ENCODE data around the gene ZSWIM4. TPM values are rescaled to one million over a fixed set of nuclear protein-coding genes. Genes with fewer than 3 reads are reported as not detected.

The ZSWIM4 gene
- total and polyA plus RNA-seq, 10 donors = 1.5 to 14.8 (median 7.7) TPM

DNA sequence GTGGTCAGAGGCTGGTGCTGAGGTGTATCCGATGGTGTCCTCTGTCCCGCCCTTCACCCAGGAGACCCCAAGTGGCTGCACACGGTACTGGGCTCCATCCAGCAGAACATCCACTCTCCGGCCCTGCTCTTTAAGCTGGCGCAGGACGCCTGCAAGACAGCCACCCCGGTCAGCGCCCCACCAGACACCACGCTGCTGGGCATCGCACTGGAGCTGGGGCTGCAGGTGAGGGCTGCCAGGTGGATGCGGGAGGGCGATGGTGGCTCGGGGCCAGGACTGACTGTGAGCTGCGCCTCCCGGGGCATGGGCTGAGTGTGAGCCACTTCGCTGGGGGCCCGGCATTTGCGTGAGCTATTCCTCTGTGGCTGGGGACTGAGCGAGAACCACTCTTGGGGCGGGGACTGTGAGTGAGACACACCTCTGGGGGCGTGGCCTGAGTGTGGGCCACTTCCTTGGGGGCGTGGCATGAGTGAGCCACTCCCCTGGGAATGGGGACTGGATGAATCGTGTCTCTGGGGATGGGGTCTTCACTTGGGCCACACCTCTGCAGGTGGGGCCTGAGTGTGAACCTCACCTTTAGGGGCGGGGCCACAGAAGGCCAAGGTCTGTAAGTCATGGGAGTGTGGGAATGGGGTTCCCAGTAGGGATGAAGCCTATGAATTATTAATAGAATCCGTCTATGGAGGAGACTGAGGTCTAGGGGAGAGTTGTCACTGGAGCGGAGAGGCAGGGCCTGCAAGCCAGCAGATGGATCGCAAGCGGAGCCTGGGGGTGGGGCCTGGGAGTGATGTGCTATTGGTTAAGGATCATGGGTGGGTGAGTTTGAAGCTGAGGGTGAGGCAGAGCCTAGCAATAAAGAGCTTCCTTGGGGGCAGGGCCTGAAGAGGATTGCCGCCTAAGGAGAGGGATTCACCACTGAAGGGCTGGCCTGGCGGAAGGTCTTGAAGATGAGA lies 30.5 kb downstream of the ZSWIM4 start:
- TF ChIP-seq POLR2A (IDR thresholded peaks at IDR 0.05) (no peak), POLR2AphosphoS5 (IDR thresholded peaks at IDR 0.05) (peak in 2 of 3 donors; percentile 22 to 60)
- TF ChIP-seq, protein P1, sequence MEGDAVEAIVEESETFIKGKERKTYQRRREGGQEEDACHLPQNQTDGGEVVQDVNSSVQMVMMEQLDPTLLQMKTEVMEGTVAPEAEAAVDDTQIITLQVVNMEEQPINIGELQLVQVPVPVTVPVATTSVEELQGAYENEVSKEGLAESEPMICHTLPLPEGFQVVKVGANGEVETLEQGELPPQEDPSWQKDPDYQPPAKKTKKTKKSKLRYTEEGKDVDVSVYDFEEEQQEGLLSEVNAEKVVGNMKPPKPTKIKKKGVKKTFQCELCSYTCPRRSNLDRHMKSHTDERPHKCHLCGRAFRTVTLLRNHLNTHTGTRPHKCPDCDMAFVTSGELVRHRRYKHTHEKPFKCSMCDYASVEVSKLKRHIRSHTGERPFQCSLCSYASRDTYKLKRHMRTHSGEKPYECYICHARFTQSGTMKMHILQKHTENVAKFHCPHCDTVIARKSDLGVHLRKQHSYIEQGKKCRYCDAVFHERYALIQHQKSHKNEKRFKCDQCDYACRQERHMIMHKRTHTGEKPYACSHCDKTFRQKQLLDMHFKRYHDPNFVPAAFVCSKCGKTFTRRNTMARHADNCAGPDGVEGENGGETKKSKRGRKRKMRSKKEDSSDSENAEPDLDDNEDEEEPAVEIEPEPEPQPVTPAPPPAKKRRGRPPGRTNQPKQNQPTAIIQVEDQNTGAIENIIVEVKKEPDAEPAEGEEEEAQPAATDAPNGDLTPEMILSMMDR (IDR thresholded peaks at IDR 0.05 in 8 of 11, conservative IDR thresholded peaks at IDR 0.05 in 3 of 11) = no peak
- H3K4me3 ChIP-seq = no peak overlapping the region
- peak; percentile 68 for DNase-seq
- no peak overlapping the region for H3K27ac ChIP-seq
- no peaks in the 10 kb centered on the region for H3K9me3 ChIP-seq
- peaks cover 0 to 94% (median 18%) of the 10 kb centered on the region in 6 donors for H3K36me3 ChIP-seq
- no peaks in the 10 kb centered on the region for H3K4me1 ChIP-seq
- 87 to 93% (median 88%) methylated on average over 22 to 30 of the region's 30 CpGs for WGBS, 5 donors
- intact Hi-C loops (cut with DNase I; ENCODE audit: low total_unique reads) = no loop called here
- H3K27me3 ChIP-seq (replicated peaks in 1 of 7) = no peaks in the 10 kb centered on the region

- 89 to 98% (median 94%) methylated on average over 9 of the region's 9 CpGs for WGBS, 5 donors
- peaks cover 0 to 94% (median 18%) of the 10 kb centered on the region in 6 donors for H3K36me3 ChIP-seq
- no peak overlapping the region for H3K27ac ChIP-seq
- no peak for DNase-seq
- H3K4me1 ChIP-seq = no peaks in the 10 kb centered on the region
- no peaks in the 10 kb centered on the region for H3K27me3 ChIP-seq (replicated peaks in 1 of 7)
- no peaks in the 10 kb centered on the region for H3K9me3 ChIP-seq
- no peak for TF ChIP-seq POLR2A (IDR thresholded peaks at IDR 0.05)
- TF ChIP-seq, protein P1 (IDR thresholded peaks at IDR 0.05 in 8 of 11, conservative IDR thresholded peaks at IDR 0.05 in 3 of 11) = no peak
- no peak for TF ChIP-seq POLR2AphosphoS5 (IDR thresholded peaks at IDR 0.05)
- intact Hi-C loops (cut with DNase I; ENCODE audit: low total_unique reads) = no loop called here
- H3K4me3 ChIP-seq = no peak overlapping the region
Observed at GRCh38 chr19:13826652-13827235, 31.5 kb downstream of the ZSWIM4 start.

DNA sequence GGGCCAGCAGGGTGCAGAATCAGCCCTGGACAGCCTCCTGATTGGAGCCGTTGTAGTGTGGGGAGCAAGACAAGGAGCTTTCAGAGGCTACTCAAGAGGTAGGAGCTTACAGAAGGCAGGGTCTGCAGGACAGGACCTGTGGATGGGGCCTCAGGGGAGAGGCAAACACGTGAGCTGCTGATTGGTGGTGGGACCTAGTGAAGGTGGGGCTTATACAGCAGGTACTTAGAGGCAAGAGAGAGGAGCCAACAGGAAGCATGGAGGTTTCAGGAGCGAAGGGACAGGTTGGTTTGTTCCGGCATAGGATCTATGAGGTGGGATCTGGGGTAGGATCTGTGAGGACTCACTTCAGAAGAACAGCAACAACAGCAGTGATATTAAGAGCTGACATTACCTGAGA lies 32.4 kb downstream of the ZSWIM4 start:
- H3K4me1 ChIP-seq = peaks cover 0 to 4% (median 1%) of the 10 kb centered on the region in 6 donors
- H3K9me3 ChIP-seq = no peaks in the 10 kb centered on the region
- H3K36me3 ChIP-seq = peaks cover 0 to 89% (median 18%) of the 10 kb centered on the region in 6 donors
- 75 to 86% (median 83%) methylated on average over 4 of the region's 4 CpGs for WGBS, 5 donors
- H3K4me3 ChIP-seq = no peak overlapping the region
- DNase-seq = no peak
- no peaks in the 10 kb centered on the region for H3K27me3 ChIP-seq (replicated peaks in 1 of 7)
- no peak overlapping the region for H3K27ac ChIP-seq
- TF ChIP-seq POLR2AphosphoS5 (IDR thresholded peaks at IDR 0.05) (no peak), POLR2A (IDR thresholded peaks at IDR 0.05) (no peak)
- TF ChIP-seq, protein P1 (IDR thresholded peaks at IDR 0.05 in 8 of 11, conservative IDR thresholded peaks at IDR 0.05 in 3 of 11) = no peak
- intact Hi-C loops (cut with DNase I; ENCODE audit: low total_unique reads) = no loop called here

All from spleen (tissue), 11 donors.